Suppressor macrophage treated with lipopolysaccharide for 1 hour (primary cell): ENCODE results near the gene IRGQ.
"Not testable (repeated sequence)": the region's sequence is repeated elsewhere in the genome, so short reads cannot be mapped to it uniquely, and the experiment has no call there.

Experiments used
- DNase-seq, 3 donors: peaks; one replicate each; pipeline ENCODE4 v3.0.0-alpha.2; 2020 to 2022

The IRGQ gene

DNA sequence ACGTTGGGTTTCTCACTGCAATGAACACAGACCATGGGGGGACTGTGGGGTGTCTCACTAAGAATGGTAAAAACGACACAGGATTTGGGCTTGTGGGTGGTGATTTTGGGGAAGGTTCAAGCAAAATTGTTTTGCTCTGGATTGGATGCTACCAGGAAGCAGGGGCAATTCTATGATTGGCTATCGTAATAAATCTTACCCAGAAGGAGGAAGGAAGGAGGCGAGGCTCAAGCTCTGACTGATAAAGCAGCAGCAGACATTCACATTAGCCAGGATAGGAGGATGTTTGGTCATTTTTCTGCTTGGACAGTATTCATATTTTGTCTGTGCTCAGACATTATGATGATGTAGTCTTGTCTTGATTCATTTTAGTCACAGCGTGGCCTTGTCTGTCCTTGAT, 1.9 kb upstream of the IRGQ start:
- DNase-seq = peak in 1 of 3 donors; percentile 21

DNA sequence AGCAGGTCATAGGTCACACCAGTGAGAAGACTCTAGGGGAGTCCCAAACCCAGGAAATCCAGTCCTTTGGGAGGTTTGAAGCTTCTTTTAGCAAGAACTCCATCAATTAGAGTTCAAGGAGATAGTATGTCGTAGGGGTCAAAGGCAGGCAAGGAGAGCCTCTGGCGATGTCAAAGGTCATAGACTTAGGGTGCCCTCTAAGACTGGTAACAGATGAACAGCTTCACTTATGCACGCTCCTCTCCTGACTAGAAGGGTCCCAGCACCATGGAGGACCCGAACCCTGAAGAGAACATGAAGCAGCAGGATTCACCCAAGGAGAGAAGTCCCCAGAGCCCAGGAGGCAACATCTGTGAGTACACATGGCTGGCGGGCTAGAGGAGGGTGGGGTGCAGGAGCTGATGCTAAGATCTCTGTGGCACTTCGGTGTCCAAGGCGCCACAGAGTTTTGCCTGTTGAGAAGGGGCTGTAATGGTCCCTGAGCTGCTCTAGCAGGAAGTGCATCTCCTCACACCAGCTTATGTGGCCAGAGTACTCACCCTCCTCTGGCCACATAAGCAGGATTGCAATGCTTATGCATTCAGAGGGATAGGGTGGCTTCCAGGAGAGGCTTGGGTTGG, 1.0 kb upstream of the IRGQ start:
- no peak for DNase-seq

- DNase-seq = no peak
These were observed 332 bp downstream of the IRGQ start for GRCh38 chr19:43595605-43595998.

GRCh38 chr19:43594710-43595604, 977 bp downstream of the IRGQ start:
- peak; percentile 88 to 92 (median 88) for DNase-seq

GRCh38 chr19:43594081-43594697, 1.7 kb downstream of the IRGQ start:
- no peak for DNase-seq

- no peak for DNase-seq
These were observed 3.1 kb downstream of the IRGQ start for GRCh38 chr19:43592800-43593350.

DNA sequence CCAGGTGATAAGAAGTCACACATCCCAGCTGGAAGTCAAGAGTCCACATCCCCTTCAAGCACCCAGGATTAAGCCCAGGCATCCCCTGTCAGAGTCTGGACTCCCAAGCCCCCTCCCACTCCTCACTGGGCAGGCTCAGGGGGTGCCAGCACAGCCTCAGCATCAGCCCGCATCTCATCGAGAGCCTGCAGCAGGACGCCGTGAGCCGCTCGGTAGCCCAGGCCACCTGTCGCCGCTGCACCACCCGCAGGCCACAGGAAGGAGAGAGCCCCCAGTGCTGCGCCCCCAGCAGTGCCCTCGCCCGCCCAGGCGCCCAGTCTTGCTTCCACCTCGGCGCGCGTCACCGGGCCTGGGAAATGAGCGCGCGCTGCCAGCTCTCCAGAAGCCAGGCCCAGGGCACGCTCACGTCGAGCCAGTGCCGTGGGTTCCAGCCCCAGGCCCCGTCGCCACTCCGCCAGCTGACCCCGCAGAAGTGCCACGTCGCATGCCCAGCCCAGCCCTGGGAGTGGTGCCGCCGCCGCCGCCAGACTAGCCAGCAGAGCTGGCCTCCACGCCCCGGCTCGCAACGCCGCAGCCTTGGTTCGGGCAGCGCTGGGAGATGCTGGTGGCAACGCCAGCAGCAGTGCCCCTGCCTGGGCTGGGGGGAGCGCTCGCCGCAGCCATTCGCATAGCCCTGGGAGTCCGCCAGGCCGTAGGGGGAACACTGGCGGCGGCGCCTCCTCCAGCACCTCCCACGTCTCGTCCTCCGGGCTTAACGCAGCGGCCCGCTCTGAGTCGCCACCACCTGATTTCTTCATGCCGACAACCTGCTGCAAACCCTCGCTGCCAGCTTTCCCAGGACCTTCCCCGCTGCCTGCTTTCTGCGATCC, 3.8 kb downstream of the IRGQ start:
- no peak for DNase-seq

- DNase-seq = no peak
These were observed 6.3 kb downstream of the IRGQ start for GRCh38 chr19:43589678-43590077.

- DNase-seq = no peak
These were observed 6.7 kb downstream of the IRGQ start for GRCh38 chr19:43589277-43589676.

- not testable (repeated sequence) for DNase-seq
These were observed 8.9 kb downstream of the IRGQ start for GRCh38 chr19:43587029-43587428.

GRCh38 chr19:43586346-43586745, 9.6 kb downstream of the IRGQ start:
- no peak for DNase-seq

DNA sequence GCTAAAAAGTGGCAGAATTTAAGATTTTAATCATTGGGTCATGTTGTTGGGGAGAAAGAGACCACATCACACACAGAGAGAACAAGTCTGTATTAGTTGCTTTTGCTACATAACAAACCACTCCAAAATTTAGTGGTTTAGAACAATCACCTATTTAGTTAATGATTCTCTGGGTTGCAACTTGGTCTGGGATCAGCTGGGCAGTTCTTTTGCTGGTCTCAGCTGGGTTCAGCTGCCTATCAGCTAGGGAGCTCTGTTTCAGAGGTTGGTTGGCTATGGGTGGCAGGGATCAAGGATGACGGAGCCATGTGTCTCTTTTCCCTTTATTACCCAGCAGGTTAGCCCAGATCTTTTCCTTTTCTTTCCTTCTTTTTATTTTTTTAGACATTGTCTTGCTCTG, 11.4 kb downstream of the IRGQ start:
- no peak for DNase-seq

DNA sequence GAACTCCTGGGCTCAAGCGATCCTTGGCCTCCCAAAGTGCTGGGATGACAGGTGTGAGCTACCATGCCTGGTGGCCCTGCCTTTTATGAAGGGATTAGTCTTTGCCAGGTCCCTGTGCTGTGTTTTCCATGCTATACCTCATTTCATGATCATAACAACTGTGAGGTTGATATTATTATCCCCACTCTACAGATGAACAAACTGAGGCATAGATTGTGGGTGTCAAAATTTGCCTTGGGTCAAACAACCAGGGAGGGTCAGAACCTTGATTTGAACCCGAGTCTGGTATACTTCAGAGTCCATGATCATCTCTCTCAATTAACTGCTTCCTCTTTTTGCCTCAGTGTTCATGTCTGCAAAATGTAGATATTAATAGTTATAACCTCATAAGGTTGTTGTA, 13.4 kb downstream of the IRGQ start:
- no peak for DNase-seq

DNA sequence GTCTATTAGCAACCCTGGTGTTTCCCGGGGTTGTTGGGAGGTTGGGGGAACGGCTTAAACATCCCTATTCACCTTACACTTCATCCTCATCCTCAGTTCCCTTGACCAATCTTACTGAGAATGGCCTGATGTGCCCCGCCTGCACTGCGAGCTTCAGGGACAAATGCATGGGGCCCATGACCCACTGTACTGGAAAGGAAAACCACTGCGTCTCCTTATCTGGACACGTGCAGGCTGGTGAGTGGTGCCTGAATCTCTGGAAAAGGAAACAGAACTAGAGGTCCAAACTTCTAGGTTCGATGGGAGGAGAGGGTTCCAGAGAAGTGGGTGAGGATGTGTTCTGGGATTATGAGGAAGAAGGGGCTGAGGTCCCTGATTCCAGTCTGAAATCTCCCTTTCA, 14.5 kb downstream of the IRGQ start:
- DNase-seq = no peak

GRCh38 chr19:43578787-43579186, 17.1 kb downstream of the IRGQ start:
- DNase-seq = no peak

DNA sequence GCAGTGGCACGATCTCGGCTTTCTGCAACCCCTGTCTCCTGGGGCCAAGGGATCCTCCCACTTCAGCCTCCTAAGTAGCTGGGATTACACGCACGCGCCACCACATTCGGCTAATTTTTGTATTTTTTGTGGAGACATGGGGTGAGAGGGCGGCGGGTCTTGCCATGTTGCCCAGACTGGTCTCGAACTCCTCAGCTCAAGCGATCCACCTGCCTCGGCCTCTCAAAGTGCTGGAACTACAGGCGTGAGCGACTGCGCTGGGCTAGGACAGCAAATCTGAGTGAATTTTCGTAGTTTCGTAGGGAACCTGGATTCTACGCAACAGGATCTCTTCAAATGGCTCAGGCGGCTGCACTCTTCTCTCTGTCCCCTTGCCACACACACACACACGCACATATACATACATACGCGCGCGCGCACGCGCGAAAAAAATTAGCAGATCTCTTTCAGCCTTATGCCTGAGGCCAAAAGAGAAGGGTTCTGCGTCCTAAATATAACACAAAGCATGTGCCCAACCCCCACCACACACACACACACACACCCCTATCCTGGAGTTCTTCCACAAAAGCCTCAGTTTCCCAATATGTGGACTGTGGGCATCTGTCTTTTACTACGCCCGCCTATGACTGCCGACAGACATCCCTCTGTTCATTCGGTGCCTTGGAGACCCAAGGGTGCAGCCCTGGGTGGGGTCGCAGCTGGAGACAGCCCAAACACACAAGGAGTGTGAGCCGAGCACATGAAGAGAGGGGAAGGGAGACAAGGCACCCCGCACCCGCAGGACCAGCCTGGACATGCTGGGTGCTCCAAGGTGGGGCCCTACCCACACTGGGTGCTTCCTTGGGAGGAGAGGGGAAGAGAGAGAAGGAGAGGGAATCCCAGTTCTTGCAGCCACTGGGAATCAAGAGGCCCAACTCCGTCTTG, 19.7 kb downstream of the IRGQ start:
- no peak for DNase-seq

GRCh38 chr19:43575156-43575950, 20.6 kb downstream of the IRGQ start, which contains the start of the genes PINLYP and XRCC1:
Gene PINLYP (plus strand): TSS chr19:43575801. CDS start chr19:43577192, 1,391 bp downstream.
Gene XRCC1 (minus strand): TSS chr19:43575527. CDS start chr19:43575458, 69 bp downstream.
- DNase-seq = peak; percentile 99

DNA sequence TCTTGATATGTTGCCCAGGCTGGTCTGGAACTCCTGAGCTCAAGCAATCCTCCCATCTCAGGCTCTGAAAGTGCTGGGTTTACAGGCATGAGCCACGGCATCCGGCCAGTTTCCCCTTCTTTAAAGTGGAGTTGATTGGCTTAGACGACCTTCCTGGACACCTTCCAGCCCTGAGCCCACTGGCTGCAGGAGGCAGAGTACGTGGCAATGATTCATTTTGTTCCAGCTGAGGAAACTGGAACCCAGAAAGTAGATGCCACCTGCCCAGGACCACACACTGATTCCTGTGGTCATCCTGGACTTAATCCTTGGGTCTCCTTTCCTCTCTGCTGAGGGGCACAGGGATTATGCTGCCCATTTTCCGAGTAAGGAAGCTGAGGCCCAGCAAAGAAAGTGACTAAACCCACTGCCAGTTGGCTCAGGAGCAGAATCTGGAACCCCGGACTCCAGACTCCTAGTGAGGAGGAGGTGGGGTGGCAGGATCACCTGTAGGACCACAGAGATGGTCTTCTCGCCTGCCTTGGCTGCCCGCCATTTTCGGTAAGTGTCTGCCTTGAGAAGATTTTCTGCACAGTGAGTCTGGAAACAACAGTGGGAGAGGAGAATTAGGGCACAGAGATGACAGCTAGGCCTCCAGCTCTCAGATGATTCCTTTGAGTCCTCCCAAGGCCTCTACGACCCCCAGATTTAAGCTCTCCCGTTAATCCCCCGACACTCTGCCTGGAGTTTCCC, 21.3 kb downstream of the IRGQ start:
- peak; percentile 26 to 67 (median 65) for DNase-seq

- DNase-seq = peak; percentile 54 to 76 (median 69)
These were observed 23.8 kb downstream of the IRGQ start for GRCh38 chr19:43572171-43572588.
